PFSK-1 (cell line): ENCODE results near the gene TSC2.

ENCODE experiments used
- FOXP2 ChIP-seq: optimal IDR thresholded peaks from 2 replicates; pipeline ENCODE3; 2011; ENCODE audit warnings: borderline replicate concordance, control low read depth, inconsistent platforms; ENCODE audit not compliant: insufficient read depth; ENCODE audit errors: extremely low read length, extremely low read depth
- POLR2AphosphoS5 ChIP-seq: IDR thresholded peaks from 2 replicates; pipeline ENCODE4 v1.6.1; 2012; ENCODE audit warnings: low read depth, mild to moderate bottlenecking, control low read depth, low read length, moderate library complexity
- REST ChIP-seq, 2 experiments: IDR thresholded peaks; 2 replicates each; pipeline versions ENCODE4 v1.6.1 to v1.8.0; 2011 to 2012; ENCODE audit warnings: low read depth in 2 of 2, low read length in 2 of 2, control low read depth in 1 of 2, inconsistent platforms in 1 of 2, mild to moderate bottlenecking in 1 of 2, moderate library complexity in 1 of 2; ENCODE audit not compliant: insufficient read depth in 1 of 2
- SIN3A ChIP-seq: IDR thresholded peaks from 2 replicates; pipeline ENCODE4 v1.6.1; 2012; ENCODE audit warnings: mild to moderate bottlenecking, low read length, moderate library complexity, borderline replicate concordance; ENCODE audit not compliant: insufficient read depth
- TAF1 ChIP-seq: IDR thresholded peaks from 2 replicates; pipeline ENCODE4 v1.6.1; 2012; ENCODE audit warnings: low read length, control low read depth, borderline replicate concordance; ENCODE audit not compliant: insufficient read depth

TSC2 gene

DNA sequence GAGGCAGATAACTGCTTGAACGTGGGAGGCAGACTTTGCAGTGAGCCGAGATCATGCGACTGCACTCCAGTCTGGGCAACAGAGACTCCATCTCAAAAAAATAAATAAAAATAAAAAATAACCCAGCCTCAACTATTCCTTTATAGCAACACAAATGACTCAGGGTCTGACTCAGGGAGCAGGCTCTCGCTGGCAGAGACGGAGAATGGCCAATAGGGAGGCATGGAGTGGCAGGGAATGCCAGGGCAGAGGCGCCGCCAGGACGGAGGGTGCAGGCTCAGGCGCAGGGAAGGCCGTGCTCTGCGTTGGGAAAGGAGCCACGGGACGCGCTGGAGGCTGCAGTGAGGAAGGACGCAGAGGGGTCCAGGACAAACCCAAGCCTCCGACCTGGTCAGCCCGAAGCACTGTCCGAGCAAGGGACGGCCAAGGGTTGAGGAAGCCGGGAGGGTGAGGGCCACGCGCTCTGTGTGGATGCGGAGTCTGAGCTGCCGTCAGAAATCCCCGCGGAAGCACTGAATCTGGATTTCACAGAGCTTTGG lies 47.6 kb downstream of the TSC2 start:
- TF ChIP-seq TAF1 (no peak), FOXP2 (no peak), SIN3A (no peak), REST (IDR thresholded peaks at IDR 0.05; ENCODE audit: insufficient read depth in 1 of 2, low read depth in 2 of 2, low read length in 2 of 2) (no peak), POLR2AphosphoS5 (no peak)

- TF ChIP-seq FOXP2 (no peak), SIN3A (no peak), POLR2AphosphoS5 (no peak), TAF1 (no peak), REST (IDR thresholded peaks at IDR 0.05; ENCODE audit: insufficient read depth in 1 of 2, low read depth in 2 of 2, low read length in 2 of 2) (no peak)
Observed at GRCh38 chr16:2095918-2096582, 48.3 kb downstream of the TSC2 start.

GRCh38 chr16:2096853-2097595 lies 49.2 kb downstream of the TSC2 start:
- TF ChIP-seq SIN3A (no peak), REST (IDR thresholded peaks at IDR 0.05; ENCODE audit: insufficient read depth in 1 of 2, low read depth in 2 of 2, low read length in 2 of 2) (no peak), TAF1 (no peak), FOXP2 (no peak), POLR2AphosphoS5 (no peak)

DNA sequence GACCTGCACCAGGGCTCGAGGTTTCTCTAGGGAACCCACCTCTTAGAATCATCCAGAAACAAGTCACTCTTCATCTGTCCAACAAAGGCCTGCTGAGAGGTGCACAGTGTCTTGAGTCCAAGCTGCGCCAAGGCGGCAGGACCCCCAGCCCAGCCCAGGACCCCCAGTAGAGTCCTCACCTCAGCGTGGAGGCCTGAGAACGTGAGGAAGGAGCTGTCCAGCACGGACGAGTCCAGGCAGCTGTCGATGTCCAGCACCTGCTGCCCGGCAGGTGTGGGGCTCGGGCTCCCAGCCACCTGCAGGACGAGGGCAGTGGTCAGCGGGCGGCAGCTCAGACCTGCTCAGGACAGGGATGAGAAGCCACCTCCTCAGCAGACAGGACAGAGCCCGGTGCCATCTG lies 49.9 kb downstream of the TSC2 start:
- 0 out of 4 replicates have a peak, but pooled peaks of 1 of the 2 experiments have one; percentile 12 for TF ChIP-seq REST (IDR thresholded peaks at IDR 0.05; ENCODE audit: insufficient read depth in 1 of 2, low read depth in 2 of 2, low read length in 2 of 2)
